Rectal smooth muscle tissue (tissue), 1 donor: Measurements from ENCODE around the gene LITAFD.

Source experiments
- H3K27ac ChIP-seq: one replicate; pipeline ENCODE4 v1.7.0; 2013; ENCODE audit warnings: low read depth, low read length, inconsistent platforms
- H3K27me3 ChIP-seq: one replicate; pipeline ENCODE4 v1.7.0; 2013; ENCODE audit warnings: low read length; ENCODE audit not compliant: control insufficient read depth, insufficient read depth
- H3K36me3 ChIP-seq: one replicate; pipeline ENCODE4 v1.7.0; 2013; ENCODE audit warnings: low read length; ENCODE audit not compliant: control insufficient read depth, insufficient read depth
- H3K4me1 ChIP-seq: one replicate; pipeline ENCODE4 v1.7.0; 2013; ENCODE audit warnings: low read length; ENCODE audit not compliant: control insufficient read depth, insufficient read depth
- H3K4me3 ChIP-seq: one replicate; pipeline ENCODE4 v1.7.0; 2013; ENCODE audit warnings: low read length
- H3K9ac ChIP-seq: one replicate; pipeline ENCODE4 v1.7.0; 2013; ENCODE audit warnings: low read length

The LITAFD gene

GRCh38 chr16:8849411-8850011 is 32.6 kb upstream of the LITAFD start:
- H3K4me3 ChIP-seq = no peak overlapping the region
- no peaks in the 10 kb centered on the region for H3K27me3 ChIP-seq
- no peak overlapping the region for H3K27ac ChIP-seq
- no peak overlapping the region for H3K9ac ChIP-seq
- H3K4me1 ChIP-seq = no peaks in the 10 kb centered on the region
- peaks cover 11% of the 10 kb centered on the region for H3K36me3 ChIP-seq

- peaks cover 19% of the 10 kb centered on the region for H3K36me3 ChIP-seq
- H3K27me3 ChIP-seq = no peaks in the 10 kb centered on the region
- no peak overlapping the region for H3K4me3 ChIP-seq
- H3K4me1 ChIP-seq = no peaks in the 10 kb centered on the region
- H3K27ac ChIP-seq = no peak overlapping the region
- no peak overlapping the region for H3K9ac ChIP-seq
Observed at GRCh38 chr16:8850279-8850885, 31.8 kb upstream of the LITAFD start.

- Histone ChIP-seq H3K9ac (no peak overlapping the region), H3K27ac (no peak overlapping the region), H3K4me1 (no peaks in the 10 kb centered on the region), H3K4me3 (no peak overlapping the region), H3K36me3 (peaks cover 20% of the 10 kb centered on the region), H3K27me3 (no peaks in the 10 kb centered on the region)
Observed at GRCh38 chr16:8851761-8852403, 30.3 kb upstream of the LITAFD start.

DNA sequence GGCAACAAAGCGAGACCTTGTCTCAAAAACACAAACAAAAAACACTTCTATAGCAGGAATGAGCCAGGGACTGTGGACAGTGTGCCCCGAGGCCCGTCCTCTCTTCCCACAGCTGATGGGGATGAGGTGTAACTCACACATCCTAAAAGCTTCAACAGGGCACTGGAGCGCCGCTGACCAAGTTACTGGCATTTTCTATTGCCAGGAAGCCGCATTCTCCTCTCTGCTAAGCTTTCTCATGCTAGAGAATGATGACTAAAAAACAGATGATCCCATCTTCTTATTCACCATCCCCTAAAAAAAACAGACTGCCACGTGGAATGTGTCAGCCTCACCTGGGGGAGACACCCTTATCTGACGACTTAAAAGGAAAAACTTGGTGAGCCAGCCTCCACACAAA is 29.6 kb upstream of the LITAFD start:
- no peak overlapping the region for H3K27ac ChIP-seq
- no peak overlapping the region for H3K4me3 ChIP-seq
- peaks cover 20% of the 10 kb centered on the region for H3K36me3 ChIP-seq
- no peaks in the 10 kb centered on the region for H3K4me1 ChIP-seq
- H3K27me3 ChIP-seq = no peaks in the 10 kb centered on the region
- no peak overlapping the region for H3K9ac ChIP-seq

GRCh38 chr16:8853150-8853549 is 29.0 kb upstream of the LITAFD start:
- Histone ChIP-seq H3K4me3 (no peak overlapping the region), H3K27me3 (no peaks in the 10 kb centered on the region), H3K27ac (no peak overlapping the region), H3K9ac (no peak overlapping the region), H3K4me1 (no peaks in the 10 kb centered on the region), H3K36me3 (peaks cover 23% of the 10 kb centered on the region)

GRCh38 chr16:8853611-8854010 is 28.5 kb upstream of the LITAFD start:
- Histone ChIP-seq H3K36me3 (peaks cover 23% of the 10 kb centered on the region), H3K9ac (no peak overlapping the region), H3K27me3 (no peaks in the 10 kb centered on the region), H3K27ac (no peak overlapping the region), H3K4me3 (no peak overlapping the region), H3K4me1 (no peaks in the 10 kb centered on the region)

- no peaks in the 10 kb centered on the region for H3K27me3 ChIP-seq
- H3K4me1 ChIP-seq = no peaks in the 10 kb centered on the region
- H3K4me3 ChIP-seq = no peak overlapping the region
- no peak overlapping the region for H3K27ac ChIP-seq
- peaks cover 19% of the 10 kb centered on the region for H3K36me3 ChIP-seq
- H3K9ac ChIP-seq = no peak overlapping the region
Observed at GRCh38 chr16:8854298-8854948, 27.7 kb upstream of the LITAFD start.

- Histone ChIP-seq H3K4me3 (no peak overlapping the region), H3K27me3 (no peaks in the 10 kb centered on the region), H3K27ac (no peak overlapping the region), H3K36me3 (peaks cover 19% of the 10 kb centered on the region), H3K9ac (no peak overlapping the region), H3K4me1 (no peaks in the 10 kb centered on the region)
Observed at GRCh38 chr16:8855051-8855786, 26.9 kb upstream of the LITAFD start.

GRCh38 chr16:8855972-8856371 is 26.2 kb upstream of the LITAFD start:
- Histone ChIP-seq H3K27ac (no peak overlapping the region), H3K36me3 (peaks cover 19% of the 10 kb centered on the region), H3K4me3 (no peak overlapping the region), H3K27me3 (no peaks in the 10 kb centered on the region), H3K9ac (no peak overlapping the region), H3K4me1 (no peaks in the 10 kb centered on the region)

- no peak overlapping the region for H3K27ac ChIP-seq
- peaks cover 3% of the 10 kb centered on the region for H3K4me1 ChIP-seq
- H3K36me3 ChIP-seq = peaks cover 14% of the 10 kb centered on the region
- H3K9ac ChIP-seq = no peak overlapping the region
- H3K4me3 ChIP-seq = no peak overlapping the region
- no peaks in the 10 kb centered on the region for H3K27me3 ChIP-seq
Observed at GRCh38 chr16:8858994-8859912, 22.9 kb upstream of the LITAFD start.

GRCh38 chr16:8859913-8860881 is 22.0 kb upstream of the LITAFD start:
- H3K4me3 ChIP-seq = no peak overlapping the region

More at GRCh38 chr16:8859913-8860881, 22.0 kb upstream of the LITAFD start:
- peaks cover 3% of the 10 kb centered on the region for H3K4me1 ChIP-seq
- no peaks in the 10 kb centered on the region for H3K27me3 ChIP-seq
- H3K36me3 ChIP-seq = peaks cover 5% of the 10 kb centered on the region
- no peak overlapping the region for H3K9ac ChIP-seq
- no peak overlapping the region for H3K27ac ChIP-seq
